ENCODE results near the gene CHMP1A. TPM values are rescaled to one million over a fixed set of nuclear protein-coding genes. Genes with fewer than 3 reads are reported as not detected.

The CHMP1A gene
- total RNA-seq, 1 experiment from 2014 or later: 132 TPM

DNA sequence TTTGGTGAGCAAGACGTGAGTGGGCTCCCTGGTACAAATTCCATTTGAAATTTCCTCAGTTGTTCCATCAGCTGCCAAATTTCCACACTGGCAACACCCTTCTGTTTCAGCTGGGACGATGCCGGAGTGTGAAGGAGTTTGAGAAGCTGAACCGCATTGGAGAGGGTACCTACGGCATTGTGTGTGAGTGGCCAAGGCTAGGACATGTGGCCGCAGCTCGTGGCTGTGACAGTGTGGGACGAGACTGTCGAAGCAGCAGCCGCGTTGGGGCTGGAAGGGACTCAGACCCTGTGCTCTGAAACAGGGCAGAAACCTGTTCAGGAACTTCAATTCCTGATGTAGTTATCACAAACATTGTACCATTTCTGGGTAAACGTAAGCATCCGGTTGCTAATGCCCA, 31.6 kb upstream of the CHMP1A start:
- Mint-ChIP-seq H3K27ac (ENCODE audit: unreplicated experiment) (no peak overlapping the region), H3K9me3 (ENCODE audit: low read depth, unreplicated experiment) (no peaks in the 10 kb centered on the region)

DNA sequence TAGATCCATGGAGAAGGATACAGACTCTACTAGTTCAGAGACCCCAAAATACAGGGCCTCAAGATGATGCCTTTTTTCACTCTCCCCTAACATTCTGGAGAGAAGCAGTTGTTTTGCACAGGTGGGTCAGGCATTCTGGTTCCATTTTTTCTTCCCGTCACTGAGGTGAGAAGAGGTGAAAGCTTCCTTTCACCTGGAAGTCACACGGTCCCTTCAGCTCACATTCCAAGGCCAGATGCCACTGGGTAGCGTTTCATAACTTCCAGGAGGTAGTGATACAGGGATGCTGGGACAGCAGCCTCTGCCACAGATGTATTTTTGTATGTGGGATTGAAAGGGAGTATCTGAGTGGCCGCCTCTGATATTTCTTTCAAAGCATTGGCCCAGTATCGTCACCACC, 30.9 kb upstream of the CHMP1A start:
- H3K4me3 Mint-ChIP-seq (ENCODE audit: low read depth, unreplicated experiment): peak overlapping the region; percentile 82
- peaks cover 10% of the 10 kb centered on the region for H3K4me1 Mint-ChIP-seq (ENCODE audit: low read depth, unreplicated experiment)
- no peak overlapping the region for H3K27ac Mint-ChIP-seq (ENCODE audit: unreplicated experiment)
- H3K27me3 Mint-ChIP-seq (ENCODE audit: unreplicated experiment): no peaks in the 10 kb centered on the region
- TF ChIP-seq, protein P1, sequence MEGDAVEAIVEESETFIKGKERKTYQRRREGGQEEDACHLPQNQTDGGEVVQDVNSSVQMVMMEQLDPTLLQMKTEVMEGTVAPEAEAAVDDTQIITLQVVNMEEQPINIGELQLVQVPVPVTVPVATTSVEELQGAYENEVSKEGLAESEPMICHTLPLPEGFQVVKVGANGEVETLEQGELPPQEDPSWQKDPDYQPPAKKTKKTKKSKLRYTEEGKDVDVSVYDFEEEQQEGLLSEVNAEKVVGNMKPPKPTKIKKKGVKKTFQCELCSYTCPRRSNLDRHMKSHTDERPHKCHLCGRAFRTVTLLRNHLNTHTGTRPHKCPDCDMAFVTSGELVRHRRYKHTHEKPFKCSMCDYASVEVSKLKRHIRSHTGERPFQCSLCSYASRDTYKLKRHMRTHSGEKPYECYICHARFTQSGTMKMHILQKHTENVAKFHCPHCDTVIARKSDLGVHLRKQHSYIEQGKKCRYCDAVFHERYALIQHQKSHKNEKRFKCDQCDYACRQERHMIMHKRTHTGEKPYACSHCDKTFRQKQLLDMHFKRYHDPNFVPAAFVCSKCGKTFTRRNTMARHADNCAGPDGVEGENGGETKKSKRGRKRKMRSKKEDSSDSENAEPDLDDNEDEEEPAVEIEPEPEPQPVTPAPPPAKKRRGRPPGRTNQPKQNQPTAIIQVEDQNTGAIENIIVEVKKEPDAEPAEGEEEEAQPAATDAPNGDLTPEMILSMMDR (IDR thresholded peaks at IDR 0.05; ENCODE audit: unreplicated experiment): no peak
- peaks cover 86% of the 10 kb centered on the region for H3K36me3 Mint-ChIP-seq (ENCODE audit: insufficient read depth, unreplicated experiment)
- H3K9me3 Mint-ChIP-seq (ENCODE audit: low read depth, unreplicated experiment): no peaks in the 10 kb centered on the region
- CTCF ChIA-PET: no interaction called here
- intact Hi-C loops (cut with micrococcal nuclease; ENCODE audit: unreplicated experiment): no loop called here
- BruUV-seq (replicated peaks): no TSS peak
- DNase-seq: no peak

More for the DNA sequence above, 31.6 kb upstream of the CHMP1A start:
- H3K27me3 Mint-ChIP-seq (ENCODE audit: unreplicated experiment): no peaks in the 10 kb centered on the region
- H3K36me3 Mint-ChIP-seq (ENCODE audit: insufficient read depth, unreplicated experiment): peaks cover 87% of the 10 kb centered on the region
- TF ChIP-seq, protein P1 (IDR thresholded peaks at IDR 0.05; ENCODE audit: unreplicated experiment): no peak
- intact Hi-C loops (cut with micrococcal nuclease; ENCODE audit: unreplicated experiment): no loop called here
- no peak for DNase-seq
- no peak overlapping the region for H3K4me3 Mint-ChIP-seq (ENCODE audit: low read depth, unreplicated experiment)
- H3K4me1 Mint-ChIP-seq (ENCODE audit: low read depth, unreplicated experiment): peaks cover 10% of the 10 kb centered on the region
- CTCF ChIA-PET: interaction anchor here (1.0 kb wide), 1 partner anchor 17 kb away, joined by 4 read pairs; no protein-coding TSS in a partner anchor
- BruUV-seq (replicated peaks): no TSS peak

DNA sequence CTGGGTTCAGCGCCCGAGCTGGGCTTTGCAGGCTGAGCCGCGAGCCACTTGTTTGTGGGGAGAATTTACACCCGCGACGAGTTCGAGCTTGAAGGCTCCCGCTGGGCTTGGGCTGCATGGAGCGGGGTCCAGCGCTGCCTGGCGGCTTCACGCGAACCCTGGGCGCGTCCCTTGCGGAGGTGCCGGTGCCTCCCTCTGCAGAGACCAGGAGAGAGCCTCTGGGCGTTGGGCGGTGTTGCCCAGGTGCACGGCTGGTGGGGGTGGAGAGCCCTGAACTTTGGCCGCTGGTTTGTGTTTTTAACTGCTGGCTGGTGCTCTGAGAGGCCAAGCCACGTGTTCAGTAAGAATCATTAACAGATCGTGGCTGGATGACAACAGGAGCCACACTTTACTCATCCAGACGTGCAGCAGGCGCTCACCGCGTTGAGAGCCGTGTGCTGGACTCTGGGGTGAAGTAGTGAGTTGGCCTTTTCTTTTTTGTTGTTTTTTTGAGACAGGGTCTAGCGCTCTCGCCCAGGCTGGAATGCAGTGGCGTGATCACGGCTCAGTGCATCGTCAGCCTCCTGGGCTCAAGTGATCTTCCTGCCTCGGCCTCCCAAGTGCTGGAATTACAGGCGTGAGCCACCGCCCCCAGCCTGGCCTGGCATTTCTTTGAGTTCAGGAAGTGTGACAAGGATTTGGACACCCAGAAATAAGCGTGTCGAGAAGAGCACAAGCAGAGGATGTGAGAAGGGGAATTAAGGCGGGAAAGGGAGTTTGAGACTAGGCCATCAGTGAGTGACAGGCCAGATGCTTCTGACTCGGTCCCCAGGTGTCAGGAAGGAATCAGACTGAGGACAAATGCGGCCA, 29.8 kb upstream of the CHMP1A start:
- CTCF ChIA-PET: interaction anchor here (1.1 to 1.5 kb wide), 3 partner anchors 13 to 30 kb away, joined by 4 to 17 read pairs (median 7); partner anchors contain the start of genes CHMP1A, SPATA2L and SPATA33
- Mint-ChIP-seq H3K4me1 (ENCODE audit: low read depth, unreplicated experiment) (peaks cover 10% of the 10 kb centered on the region), H3K27me3 (ENCODE audit: unreplicated experiment) (no peaks in the 10 kb centered on the region), H3K4me3 (ENCODE audit: low read depth, unreplicated experiment) (peak overlapping the region; percentile 82), H3K9me3 (ENCODE audit: low read depth, unreplicated experiment) (no peaks in the 10 kb centered on the region), H3K27ac (ENCODE audit: unreplicated experiment) (peak overlapping the region; percentile 65), H3K36me3 (ENCODE audit: insufficient read depth, unreplicated experiment) (peaks cover 75% of the 10 kb centered on the region)
- TF ChIP-seq, protein P1 (IDR thresholded peaks at IDR 0.05; ENCODE audit: unreplicated experiment): no peak
- DNase-seq: peak; percentile 85
- intact Hi-C loops (cut with micrococcal nuclease; ENCODE audit: unreplicated experiment): no loop called here
- TSS peak; percentile 48 for BruUV-seq (replicated peaks)

DNA sequence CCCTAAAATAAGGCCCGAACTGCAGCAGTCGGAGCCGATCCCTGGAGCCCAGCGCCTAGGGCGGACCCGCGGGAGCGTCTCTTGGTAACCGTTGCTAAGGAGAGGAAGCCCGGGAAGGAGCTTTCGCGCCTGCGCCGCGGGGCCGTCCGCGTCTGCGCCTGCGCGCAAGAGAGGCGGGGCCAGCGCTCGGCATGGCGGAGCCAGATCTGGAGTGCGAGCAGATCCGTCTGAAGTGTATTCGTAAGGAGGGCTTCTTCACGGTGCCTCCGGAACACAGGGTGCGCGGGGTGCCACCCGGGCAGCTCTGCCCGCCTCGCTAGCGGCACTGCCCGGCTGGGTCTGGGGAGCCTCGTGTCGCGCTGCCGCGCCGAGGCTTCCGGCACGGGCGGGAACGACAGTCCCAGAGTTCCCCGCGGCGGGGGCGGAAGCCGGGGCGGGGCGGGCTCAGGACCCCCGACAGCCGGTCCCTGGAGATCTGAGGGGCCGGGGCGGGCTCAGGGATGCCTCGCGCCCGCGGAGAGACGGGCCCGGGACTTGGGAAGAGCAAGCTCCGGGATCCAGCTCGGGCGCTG, 29.1 kb upstream of the CHMP1A start, which contains the start of gene CDK10:
CDK10 (plus strand) TSS at position 170 of the 572 bp plus-strand sequence; CDS start at position 192, 22 bp downstream.
- Mint-ChIP-seq H3K27ac (ENCODE audit: unreplicated experiment) (peak within 1 kb of the TSS; percentile 65), H3K36me3 (ENCODE audit: insufficient read depth, unreplicated experiment) (peaks cover 68% of the 10 kb centered on the region), H3K4me3 (ENCODE audit: low read depth, unreplicated experiment) (peak within 1 kb of the TSS; percentile 82), H3K27me3 (ENCODE audit: unreplicated experiment) (no peaks in the 10 kb centered on the region), H3K4me1 (ENCODE audit: low read depth, unreplicated experiment) (peaks cover 10% of the 10 kb centered on the region), H3K9me3 (ENCODE audit: low read depth, unreplicated experiment) (no peaks in the 10 kb centered on the region)
- no TSS peak for BruUV-seq (replicated peaks)
- DNase-seq: peak; percentile 96
- intact Hi-C loops (cut with micrococcal nuclease; ENCODE audit: unreplicated experiment): no loop called here
- CTCF ChIA-PET: interaction anchor here (0.5 to 1.5 kb wide), 4 partner anchors 14 to 118 kb away, joined by 3 to 17 read pairs (median 6); partner anchors contain the start of genes CHMP1A, SPATA2L and SPATA33
- TF ChIP-seq, protein P1 (IDR thresholded peaks at IDR 0.05; ENCODE audit: unreplicated experiment): no peak
